Natural killer cell (primary cell): Measurements from ENCODE around the gene TAS2R38. TPM values are rescaled to one million over a fixed set of nuclear protein-coding genes. Genes with fewer than 3 reads are reported as not detected.
"Not testable (repeated sequence)": the region's sequence is repeated elsewhere in the genome, so short reads cannot be mapped to it uniquely, and the experiment has no call there.

ENCODE experiments used
- ATAC-seq, 3 donors: fragments of 150-1000 bp in 2 of 3; fragments of 200-7000 bp in 1 of 3; cut with Tn5 transposase; 1 replicate in 1 of 3; 2 replicates in 2 of 3; pipeline ENCODE4 v1.10.0; 2021; ENCODE audit warnings: mild to moderate bottlenecking in 2 of 3, moderate library complexity in 2 of 3
- DNase-seq, 2 donors: peaks; one replicate each; pipeline versions ENCODE4 v3.0.0 to v3.0.0-alpha.2; 2013 to 2021; ENCODE audit warnings: mixed read lengths in 1 of 2
- H3K27ac ChIP-seq: one replicate; pipeline ENCODE4 v1.5.1; 2013; ENCODE audit warnings: mild to moderate bottlenecking, low read length
- H3K27me3 ChIP-seq: one replicate; pipeline ENCODE4 v1.6.1; 2013; ENCODE audit warnings: low read length; ENCODE audit not compliant: control insufficient read depth, insufficient read depth
- H3K36me3 ChIP-seq: one replicate; pipeline ENCODE4 v1.6.1; 2013; ENCODE audit warnings: low read length; ENCODE audit not compliant: control insufficient read depth, insufficient read depth
- H3K4me1 ChIP-seq: one replicate; pipeline ENCODE4 v1.6.1; 2013; ENCODE audit warnings: low read length; ENCODE audit not compliant: control insufficient read depth, insufficient read depth
- H3K4me3 ChIP-seq: one replicate; pipeline ENCODE4 v1.5.1; 2013; ENCODE audit warnings: low read length
- H3K9me3 ChIP-seq: one replicate; pipeline ENCODE4 v1.6.1; 2013; ENCODE audit warnings: low read length; ENCODE audit not compliant: control insufficient read depth, insufficient read depth
- H3K27ac Mint-ChIP-seq, 2 donors: one replicate each; pipeline ENCODE4 v1.8.0; 2022; ENCODE audit warnings: mild to moderate bottlenecking in 2 of 2, mixed read lengths in 2 of 2, moderate library complexity in 1 of 2
- H3K27me3 Mint-ChIP-seq, 2 donors: one replicate each; pipeline ENCODE4 v1.8.0; 2022; ENCODE audit warnings: low read depth in 2 of 2, mixed read lengths in 2 of 2
- H3K36me3 Mint-ChIP-seq: one replicate; pipeline ENCODE4 v1.8.0; 2022; ENCODE audit warnings: mixed read lengths
- H3K4me1 Mint-ChIP-seq, 2 donors: one replicate each; pipeline ENCODE4 v1.8.0; 2022; ENCODE audit warnings: mixed read lengths in 2 of 2
- H3K4me3 Mint-ChIP-seq: one replicate; pipeline ENCODE4 v1.8.0; 2022; ENCODE audit warnings: mild to moderate bottlenecking, moderate library complexity, mixed read lengths
- H3K9me3 Mint-ChIP-seq, 2 donors: one replicate each; pipeline ENCODE4 v1.8.0; 2022; ENCODE audit warnings: mixed read lengths in 2 of 2
- WGBS: methylation state at CpG from one replicate; pipeline ENCODE4 v1.1.7; 2013; ENCODE audit warnings: missing lambda C conversion rate; ENCODE audit not compliant: insufficient coverage; 5-methylcytosine and 5-hydroxymethylcytosine counted together
- intact Hi-C: fragments of 100-400 bp; cut with micrococcal nuclease; formaldehyde crosslinking; loops from one replicate; pipeline ENCODE4 v1.14.2; 2022
- total RNA-seq, 4 donors: library from RNA; stranded (reverse); fragments of 120-200 nt in 1 of 4; gene quantifications; one replicate each; pipeline versions ENCODE4 v1.2.3 to v1.2.4, GENCODE V29; 2013 to 2022
- TF ChIP-seq, protein P1 (sequence below): fragments of 200-600 bp; IDR thresholded peaks from one replicate; pipeline ENCODE4 v1.8.0; 2022; ENCODE audit warnings: antibody characterized with exemption

TAS2R38 gene
- total RNA-seq, 3 donors from 2014 or later (not counting 1 experiment from before 2014, with no cell fraction given) = not detected

DNA sequence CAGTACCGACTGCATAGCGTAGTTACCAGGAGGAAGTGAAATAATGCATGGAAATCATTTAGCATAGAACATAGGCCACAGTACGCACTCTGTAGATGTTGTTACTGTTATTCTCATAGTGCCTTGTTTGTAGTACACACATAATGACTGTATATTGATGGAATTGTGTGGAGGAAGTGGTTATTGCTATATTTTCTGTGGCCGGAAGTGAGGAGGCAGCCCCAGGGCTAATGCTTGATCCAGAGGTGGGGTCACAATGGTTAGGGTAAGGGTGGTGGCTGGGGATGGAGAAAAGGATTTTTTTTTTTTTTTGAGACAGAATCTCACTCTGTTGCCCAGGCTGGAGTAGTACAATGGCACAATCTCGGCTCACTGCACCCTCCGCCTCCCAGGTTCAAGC is 17.6 kb upstream of the TAS2R38 start:
- Histone ChIP-seq H3K4me3 (no peak overlapping the region), H3K9me3 (no peaks in the 10 kb centered on the region), H3K27ac (no peak overlapping the region), H3K36me3 (no peaks in the 10 kb centered on the region), H3K4me1 (peaks cover 19% of the 10 kb centered on the region), H3K27me3 (no peaks in the 10 kb centered on the region)
- ATAC-seq (peak; percentile 55 to 66 (median 62)), DNase-seq (no peak)
- Mint-ChIP-seq H3K4me3 (peak overlapping the region; percentile 74), H3K4me1 (peaks cover 47 to 57% of the 10 kb centered on the region in 2 donors), H3K9me3 (no peaks in the 10 kb centered on the region), H3K27me3 (no peaks in the 10 kb centered on the region), H3K27ac (peak overlapping the region; percentile 75 to 89), H3K36me3 (no peaks in the 10 kb centered on the region)
- intact Hi-C loops = no loop called here
- 80% methylated on average over 6 of the region's 6 CpGs for WGBS
- TF ChIP-seq, protein P1, sequence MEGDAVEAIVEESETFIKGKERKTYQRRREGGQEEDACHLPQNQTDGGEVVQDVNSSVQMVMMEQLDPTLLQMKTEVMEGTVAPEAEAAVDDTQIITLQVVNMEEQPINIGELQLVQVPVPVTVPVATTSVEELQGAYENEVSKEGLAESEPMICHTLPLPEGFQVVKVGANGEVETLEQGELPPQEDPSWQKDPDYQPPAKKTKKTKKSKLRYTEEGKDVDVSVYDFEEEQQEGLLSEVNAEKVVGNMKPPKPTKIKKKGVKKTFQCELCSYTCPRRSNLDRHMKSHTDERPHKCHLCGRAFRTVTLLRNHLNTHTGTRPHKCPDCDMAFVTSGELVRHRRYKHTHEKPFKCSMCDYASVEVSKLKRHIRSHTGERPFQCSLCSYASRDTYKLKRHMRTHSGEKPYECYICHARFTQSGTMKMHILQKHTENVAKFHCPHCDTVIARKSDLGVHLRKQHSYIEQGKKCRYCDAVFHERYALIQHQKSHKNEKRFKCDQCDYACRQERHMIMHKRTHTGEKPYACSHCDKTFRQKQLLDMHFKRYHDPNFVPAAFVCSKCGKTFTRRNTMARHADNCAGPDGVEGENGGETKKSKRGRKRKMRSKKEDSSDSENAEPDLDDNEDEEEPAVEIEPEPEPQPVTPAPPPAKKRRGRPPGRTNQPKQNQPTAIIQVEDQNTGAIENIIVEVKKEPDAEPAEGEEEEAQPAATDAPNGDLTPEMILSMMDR = no peak

DNA sequence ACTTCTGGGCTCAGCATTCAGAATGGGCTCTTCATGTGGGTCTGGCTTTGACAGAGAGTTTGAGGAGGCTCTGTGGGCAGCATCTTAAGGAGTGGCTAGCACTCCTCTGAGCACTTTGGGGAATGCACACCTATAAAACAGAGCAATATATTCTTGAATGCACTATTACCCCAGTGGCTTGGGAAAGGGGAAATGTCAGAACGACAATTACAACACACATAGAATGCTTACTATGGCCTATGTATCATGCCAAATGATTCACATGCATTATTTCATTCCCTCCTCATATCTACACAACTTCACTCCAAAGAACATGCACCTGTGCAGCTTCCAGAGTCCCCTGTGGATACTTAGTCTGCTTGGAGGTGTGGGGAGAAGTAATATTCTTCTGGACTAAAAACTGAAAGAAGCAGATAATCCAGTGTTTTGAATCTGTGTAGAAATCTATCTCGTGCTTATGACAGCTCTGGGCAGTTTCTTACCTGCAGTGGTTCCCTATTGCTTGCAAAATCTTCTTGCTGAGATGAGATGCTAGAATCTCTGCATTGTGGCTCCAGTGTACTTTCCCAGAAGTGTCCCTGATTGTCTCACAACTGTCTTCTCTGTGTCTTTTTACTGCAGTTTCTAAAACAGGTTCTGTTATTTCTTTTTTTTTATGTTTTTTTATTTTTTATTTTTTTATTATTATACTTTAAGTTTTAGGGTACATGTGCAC is 16.6 kb upstream of the TAS2R38 start:
- H3K4me3 ChIP-seq = no peak overlapping the region
- intact Hi-C loops = no loop called here
- H3K9me3 Mint-ChIP-seq = no peaks in the 10 kb centered on the region
- ATAC-seq = peak in 1 of 3 donors; percentile 43
- no peaks in the 10 kb centered on the region for H3K27me3 Mint-ChIP-seq
- H3K27ac Mint-ChIP-seq = peak overlapping the region; percentile 75 to 89
- H3K36me3 Mint-ChIP-seq = no peaks in the 10 kb centered on the region
- no peak overlapping the region for H3K27ac ChIP-seq
- peaks cover 19% of the 10 kb centered on the region for H3K4me1 ChIP-seq
- WGBS = 77% methylated on average over 2 of the region's 2 CpGs
- H3K27me3 ChIP-seq = no peaks in the 10 kb centered on the region
- peak overlapping the region; percentile 71 for H3K4me3 Mint-ChIP-seq
- peaks cover 43 to 50% of the 10 kb centered on the region in 2 donors for H3K4me1 Mint-ChIP-seq
- H3K9me3 ChIP-seq = no peaks in the 10 kb centered on the region
- TF ChIP-seq, protein P1 = no peak
- no peaks in the 10 kb centered on the region for H3K36me3 ChIP-seq
- no peak for DNase-seq

DNA sequence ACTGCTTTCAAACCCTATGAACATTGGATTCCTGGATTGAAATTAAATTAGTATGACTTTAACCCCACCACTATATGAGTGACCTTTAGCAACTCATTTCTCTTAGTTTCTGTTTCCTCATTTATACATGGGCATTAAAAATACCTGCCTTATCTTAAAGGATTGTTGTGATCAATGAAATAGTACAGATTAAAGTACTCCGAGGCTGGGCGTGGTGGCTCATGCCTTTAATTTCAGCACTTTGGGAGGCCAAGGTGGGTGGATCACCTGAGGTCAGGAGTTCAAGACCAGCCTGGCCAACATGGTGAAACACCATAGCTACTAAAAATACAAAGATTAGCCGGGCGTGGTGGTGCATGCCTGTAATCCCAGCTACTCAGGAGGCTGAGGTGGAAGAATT is 14.2 kb upstream of the TAS2R38 start:
- H3K27me3 Mint-ChIP-seq, H3K36me3 Mint-ChIP-seq, H3K27me3 ChIP-seq, H3K9me3 Mint-ChIP-seq, H3K36me3 ChIP-seq, ATAC-seq, H3K9me3 ChIP-seq, intact Hi-C loops, H3K4me3 Mint-ChIP-seq, DNase-seq, H3K27ac ChIP-seq, H3K4me3 ChIP-seq: not testable (repeated sequence)
- H3K4me1 ChIP-seq = peaks cover 19% of the 10 kb centered on the region
- Mint-ChIP-seq H3K4me1 (peaks cover 32 to 42% of the 10 kb centered on the region in 2 donors), H3K27ac (peak overlapping the region in 1 of 2 donors; percentile 50)
- WGBS = 93% methylated on average over 4 of the region's 4 CpGs

GRCh38 chr7:141986923-141987322 is 13.3 kb upstream of the TAS2R38 start:
- WGBS = 87% methylated on average over 2 of the region's 2 CpGs
- Mint-ChIP-seq H3K27me3 (no peaks in the 10 kb centered on the region), H3K9me3 (no peaks in the 10 kb centered on the region), H3K27ac (peak overlapping the region in 1 of 2 donors; percentile 50), H3K36me3 (no peaks in the 10 kb centered on the region), H3K4me3 (no peak overlapping the region), H3K4me1 (peaks cover 32 to 42% of the 10 kb centered on the region in 2 donors)
- H3K27me3 ChIP-seq = no peaks in the 10 kb centered on the region
- TF ChIP-seq, protein P1 = no peak
- no peaks in the 10 kb centered on the region for H3K9me3 ChIP-seq
- peaks cover 19% of the 10 kb centered on the region for H3K4me1 ChIP-seq
- intact Hi-C loops = no loop called here
- no peak overlapping the region for H3K27ac ChIP-seq
- H3K4me3 ChIP-seq = no peak overlapping the region
- no peak for DNase-seq
- no peak for ATAC-seq
- no peaks in the 10 kb centered on the region for H3K36me3 ChIP-seq

DNA sequence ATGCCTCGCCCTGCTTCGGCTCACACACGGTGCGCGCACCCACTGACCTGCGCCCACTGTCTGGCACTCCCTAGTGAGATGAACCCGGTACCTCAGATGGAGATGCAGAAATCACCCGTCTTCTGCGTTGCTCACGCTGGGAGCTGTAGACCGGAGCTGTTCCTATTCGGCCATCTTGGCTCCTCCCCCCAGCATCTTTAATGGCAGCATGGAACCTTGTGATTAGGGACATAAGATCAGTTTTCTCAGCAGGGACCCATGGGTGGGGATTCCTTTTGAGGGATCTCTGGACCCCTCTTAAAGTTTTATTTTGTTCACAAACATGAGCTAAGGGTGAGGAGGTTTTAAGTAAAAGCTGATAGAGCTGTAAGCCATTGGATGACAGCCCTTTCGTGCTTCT is 12.4 kb upstream of the TAS2R38 start:
- ATAC-seq, H3K4me3 ChIP-seq, DNase-seq, H3K27me3 Mint-ChIP-seq, H3K27ac Mint-ChIP-seq, H3K4me3 Mint-ChIP-seq, intact Hi-C loops, H3K9me3 ChIP-seq, H3K36me3 Mint-ChIP-seq, H3K27me3 ChIP-seq, H3K36me3 ChIP-seq, H3K4me1 ChIP-seq, H3K27ac ChIP-seq, H3K9me3 Mint-ChIP-seq: not testable (repeated sequence)
- 96% methylated on average over 8 of the region's 13 CpGs for WGBS
- H3K4me1 Mint-ChIP-seq = peaks cover 27 to 37% of the 10 kb centered on the region in 2 donors
